Measurements from ENCODE around the gene HCN2.

The HCN2 gene

DNA sequence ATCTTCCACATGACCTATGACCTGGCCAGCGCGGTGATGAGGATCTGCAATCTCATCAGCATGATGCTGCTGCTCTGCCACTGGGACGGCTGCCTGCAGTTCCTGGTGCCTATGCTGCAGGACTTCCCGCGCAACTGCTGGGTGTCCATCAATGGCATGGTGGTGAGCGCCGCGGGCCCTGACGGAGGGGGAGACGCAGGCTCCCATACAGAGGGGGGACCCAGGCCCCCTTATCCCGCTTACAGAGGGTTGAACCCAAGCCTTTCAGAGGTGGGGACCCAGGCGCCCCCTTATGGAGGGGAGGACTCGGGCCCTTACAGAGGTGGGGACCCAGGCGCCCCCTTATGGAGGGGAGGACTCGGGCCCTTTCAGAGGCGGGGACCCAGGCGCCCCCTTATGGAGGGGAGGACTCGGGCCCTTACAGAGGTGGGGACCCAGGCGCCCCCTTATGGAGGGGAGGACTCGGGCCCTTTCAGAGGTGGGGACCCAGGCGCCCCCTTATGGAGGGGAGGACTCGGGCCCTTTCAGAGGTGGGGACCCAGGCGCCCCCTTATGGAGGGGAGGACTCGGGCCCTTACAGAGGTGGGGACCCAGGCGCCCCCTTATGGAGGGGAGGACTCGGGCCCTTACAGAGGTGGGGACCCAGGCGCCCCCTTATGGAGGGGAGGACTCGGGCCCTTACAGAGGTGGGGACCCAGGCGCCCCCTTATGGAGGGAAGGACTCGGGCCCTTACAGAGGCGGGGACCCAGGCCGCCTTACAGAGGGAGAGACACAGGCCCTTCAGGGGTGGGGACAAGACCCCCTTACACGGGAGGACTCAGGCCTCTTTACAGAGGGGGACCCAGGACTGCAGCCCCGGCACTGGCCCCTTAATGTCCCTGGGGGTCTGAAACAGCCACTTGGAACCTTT, 15.6 kb downstream of the HCN2 start:
- DNase-seq, result peak in 1 of 2 experiments; percentile 53

DNA sequence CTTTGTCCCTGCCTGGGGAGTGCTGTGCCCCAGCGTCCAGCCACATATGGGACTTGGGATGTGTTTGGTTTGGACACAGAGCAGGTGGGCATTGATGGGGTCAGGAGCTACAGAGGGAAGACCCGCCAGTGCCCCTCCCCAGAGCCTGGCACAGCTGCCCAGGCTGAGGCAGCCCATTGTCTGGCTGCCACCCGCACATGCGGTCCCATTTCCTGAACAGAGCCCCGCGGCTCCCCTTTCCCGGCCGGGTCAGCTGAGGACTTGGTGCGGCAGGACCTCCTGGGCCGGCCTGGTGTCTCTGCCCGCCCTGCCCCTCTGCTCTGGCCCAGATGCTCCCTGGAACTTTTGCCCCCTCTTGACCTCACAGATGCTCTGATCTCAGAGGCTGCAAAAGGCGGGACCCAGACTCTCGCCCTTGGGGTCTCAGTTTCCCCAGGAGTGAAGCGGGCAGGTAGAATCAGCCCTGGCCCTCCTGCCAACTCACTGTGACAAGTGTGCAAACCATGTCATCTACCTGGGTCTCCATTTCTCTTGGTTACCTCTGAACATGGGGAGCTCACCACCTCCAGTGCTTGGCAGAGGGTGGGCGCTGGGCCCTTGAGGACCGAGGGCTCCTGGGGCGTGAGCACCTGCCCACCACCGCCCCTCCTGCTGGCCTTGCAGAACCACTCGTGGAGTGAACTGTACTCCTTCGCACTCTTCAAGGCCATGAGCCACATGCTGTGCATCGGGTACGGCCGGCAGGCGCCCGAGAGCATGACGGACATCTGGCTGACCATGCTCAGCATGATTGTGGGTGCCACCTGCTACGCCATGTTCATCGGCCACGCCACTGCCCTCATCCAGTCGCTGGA, 17.8 kb downstream of the HCN2 start:
- DNase-seq, result no peak

DNA sequence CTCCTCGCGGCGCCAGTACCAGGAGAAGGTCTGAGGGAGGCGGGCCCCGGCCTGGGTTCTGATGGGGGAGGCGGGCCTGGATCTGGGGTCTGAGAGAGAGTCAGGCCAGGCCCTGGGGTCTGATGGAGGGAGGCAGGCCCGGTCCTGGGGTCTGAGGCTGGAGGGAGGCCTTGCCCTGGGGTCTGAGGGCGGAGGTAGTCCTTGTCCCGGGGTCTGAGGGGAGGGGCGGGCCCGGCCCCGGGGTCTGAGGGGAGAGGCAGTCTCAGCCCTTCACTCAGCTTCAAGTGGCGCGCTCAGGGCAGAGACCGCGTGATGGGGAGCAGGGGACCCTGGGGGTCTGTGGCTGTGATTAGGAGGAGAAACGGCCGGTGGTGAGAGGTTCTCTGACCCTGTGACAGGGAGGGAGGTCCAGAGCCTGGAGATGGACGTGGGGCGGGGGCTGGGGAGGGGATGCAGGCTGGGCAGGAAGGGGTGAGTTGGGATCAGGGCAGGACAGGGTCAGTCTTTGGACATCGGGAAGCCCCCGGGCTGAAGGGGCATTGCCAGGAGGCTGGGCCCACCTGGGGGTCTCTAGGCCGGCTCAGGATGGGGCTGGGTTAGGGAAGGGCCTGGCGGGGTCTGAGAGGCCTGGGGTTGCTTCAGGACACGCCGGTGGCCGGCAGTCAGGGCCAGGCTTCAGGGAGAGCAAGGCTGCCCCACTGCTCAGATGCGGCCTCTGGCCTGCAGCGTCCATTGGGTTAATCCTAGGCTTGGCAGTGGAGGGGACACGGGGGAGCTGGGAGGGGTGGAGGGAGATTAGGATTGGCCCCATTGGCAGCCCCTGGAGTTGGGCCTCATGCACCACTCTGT, 18.7 kb downstream of the HCN2 start:
- DNase-seq, result no peak

DNA sequence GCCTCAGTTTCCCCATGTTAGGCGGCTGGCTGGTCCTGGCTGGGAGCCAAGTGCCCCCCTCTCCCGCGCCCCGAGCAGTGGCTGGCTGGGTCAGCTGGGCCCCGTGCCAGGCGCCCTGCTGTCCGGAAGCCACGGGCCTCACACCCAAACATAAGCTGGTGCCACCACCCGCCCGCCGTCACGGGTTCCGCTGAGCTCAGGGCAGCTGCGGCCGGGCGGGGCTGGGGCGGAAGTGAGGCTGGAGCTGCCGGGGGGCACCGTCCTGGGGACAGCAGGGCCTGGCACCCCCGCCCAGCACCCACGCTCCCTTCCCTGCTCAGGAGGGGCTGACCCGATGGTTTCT, 19.3 kb downstream of the HCN2 start:
- no peak for DNase-seq

DNA sequence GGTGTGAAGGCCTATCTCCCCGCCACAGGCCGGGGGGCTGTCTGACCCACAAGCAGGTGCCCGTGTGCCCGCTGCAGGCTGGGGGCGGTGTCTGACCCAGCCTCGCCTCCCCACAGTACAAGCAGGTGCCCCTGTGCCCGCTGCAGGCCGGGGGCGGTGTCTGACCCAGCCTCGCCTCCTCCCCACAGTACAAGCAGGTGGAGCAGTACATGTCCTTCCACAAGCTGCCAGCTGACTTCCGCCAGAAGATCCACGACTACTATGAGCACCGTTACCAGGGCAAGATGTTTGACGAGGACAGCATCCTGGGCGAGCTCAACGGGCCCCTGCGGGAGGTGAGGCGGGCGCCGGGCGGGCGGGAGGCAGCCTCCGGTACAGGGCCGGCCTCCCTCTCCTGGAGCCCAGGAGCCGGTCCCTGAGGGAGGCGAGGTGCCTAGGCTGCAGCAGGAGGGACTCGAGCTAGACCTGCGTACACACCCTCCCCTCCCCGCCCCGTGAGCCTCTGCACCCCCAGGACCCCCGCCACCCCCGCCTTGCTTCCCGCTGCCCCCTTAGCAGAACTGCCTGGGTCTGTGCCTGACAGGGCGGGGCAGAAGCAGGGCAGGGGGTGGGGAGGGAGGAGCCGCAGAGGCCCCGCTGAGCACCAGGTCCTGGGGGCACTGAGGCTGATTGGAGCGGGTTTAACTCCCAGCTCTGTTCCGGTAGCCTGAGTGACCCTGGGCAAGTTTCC, 20.6 kb downstream of the HCN2 start:
- DNase-seq, result peak; percentile 22 to 42

DNA sequence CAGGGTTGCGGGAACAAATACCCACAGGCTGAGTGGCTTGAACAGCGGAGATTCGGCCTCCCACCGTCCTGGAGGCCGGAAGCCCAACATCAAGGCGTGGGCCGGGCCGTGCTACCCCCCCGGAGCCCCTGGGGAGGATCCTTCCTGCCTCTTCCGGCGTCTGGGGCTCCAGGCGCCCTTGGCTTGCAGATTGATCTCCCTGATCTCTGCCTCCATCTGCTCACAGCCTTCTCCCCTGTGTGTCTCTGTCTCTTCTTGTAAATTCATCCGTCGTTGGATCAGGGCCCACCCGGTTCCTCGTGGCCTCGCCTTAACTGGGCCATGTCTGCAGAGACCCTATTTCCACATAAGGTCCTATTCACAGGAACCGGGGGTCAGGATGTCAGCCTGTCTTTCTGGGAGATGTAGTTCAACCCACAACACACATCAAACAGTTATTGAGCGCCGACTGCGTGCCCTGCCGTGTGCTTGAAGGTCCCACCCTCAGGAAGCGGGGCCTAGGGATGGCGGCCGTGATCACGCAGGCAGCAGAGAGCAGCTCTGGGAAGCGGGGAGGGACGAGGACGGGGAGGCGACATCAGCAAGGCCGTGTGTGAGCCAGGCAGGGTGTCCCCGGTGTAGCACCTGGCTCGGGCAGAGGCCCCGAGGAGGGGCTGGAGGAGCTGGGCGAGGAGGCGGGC, 21.3 kb downstream of the HCN2 start:
- DNase-seq, result peak; percentile 59 to 68

DNA sequence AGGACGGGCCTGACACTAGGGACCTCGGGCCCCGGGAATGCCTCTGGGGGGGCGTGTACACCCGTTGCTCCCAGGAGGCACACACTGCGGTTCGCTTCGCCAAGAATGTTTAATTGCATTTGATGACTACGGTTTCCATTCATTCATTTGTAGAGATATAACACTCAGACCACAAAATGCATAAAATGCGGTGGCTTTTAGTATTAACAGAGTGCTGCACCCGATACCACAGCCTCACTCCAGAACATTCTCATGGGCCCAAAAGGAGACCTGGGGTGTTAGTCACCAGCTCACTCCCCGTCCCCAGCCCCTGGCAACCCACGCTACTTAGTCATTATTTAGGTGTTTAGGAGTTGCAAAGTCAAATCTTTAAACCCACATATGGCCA, 21.8 kb downstream of the HCN2 start:
- DNase-seq, result peak; percentile 74 to 84

DNA sequence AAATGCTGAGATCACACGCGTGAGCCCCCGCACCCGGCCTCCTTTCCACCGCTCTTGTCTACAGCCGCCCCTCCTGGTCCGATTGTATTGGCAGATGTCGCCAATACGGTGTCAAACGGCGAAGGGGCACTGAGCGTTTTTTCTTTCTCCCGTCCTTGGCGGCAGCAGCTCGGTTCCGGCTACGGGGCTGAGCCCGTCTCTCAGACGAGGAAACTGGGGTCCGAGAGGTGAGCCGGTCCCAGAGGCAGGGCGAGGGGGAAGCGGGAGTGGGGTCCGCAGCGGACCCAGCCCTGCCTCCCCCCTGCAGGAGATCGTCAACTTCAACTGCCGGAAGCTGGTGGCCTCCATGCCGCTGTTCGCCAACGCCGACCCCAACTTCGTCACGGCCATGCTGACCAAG, 23.3 kb downstream of the HCN2 start:
- no peak for DNase-seq

DNA sequence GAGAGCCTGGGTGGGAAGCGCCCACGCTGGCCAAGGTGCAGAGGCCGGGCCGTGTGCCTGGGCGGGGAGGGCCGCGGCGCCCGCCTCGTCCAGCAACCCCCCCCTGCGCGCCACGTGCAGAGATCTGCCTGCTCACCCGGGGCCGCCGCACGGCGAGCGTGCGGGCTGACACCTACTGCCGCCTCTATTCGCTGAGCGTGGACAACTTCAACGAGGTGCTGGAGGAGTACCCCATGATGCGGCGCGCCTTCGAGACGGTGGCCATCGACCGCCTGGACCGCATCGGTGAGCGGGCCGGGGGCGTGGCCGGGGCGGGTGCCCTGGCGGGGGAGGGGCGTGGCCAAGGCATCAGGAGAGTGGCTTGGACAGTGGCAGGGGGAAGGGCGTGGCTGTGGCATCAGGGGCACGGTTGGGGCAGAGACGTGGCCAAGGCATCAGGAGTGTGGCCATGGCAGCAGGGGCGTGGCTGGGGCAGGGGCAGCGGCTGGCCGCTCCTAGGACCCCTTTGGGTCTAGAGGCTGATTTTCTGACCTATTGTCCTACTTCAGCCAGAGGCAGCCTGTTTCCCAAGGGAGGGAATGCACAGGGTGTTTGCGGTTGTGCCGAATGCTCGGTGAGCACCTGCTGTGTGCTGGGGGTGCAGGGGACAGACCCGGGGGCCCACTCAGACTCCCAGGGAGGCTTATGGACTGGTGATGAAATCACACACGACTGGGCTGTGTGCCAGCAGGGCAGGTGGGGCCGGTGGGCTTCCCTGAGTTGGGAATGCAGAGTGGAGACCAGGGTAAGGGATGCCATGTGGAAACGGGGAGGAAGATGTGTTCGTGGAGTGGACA, 24.3 kb downstream of the HCN2 start:
- DNase-seq, result no peak

DNA sequence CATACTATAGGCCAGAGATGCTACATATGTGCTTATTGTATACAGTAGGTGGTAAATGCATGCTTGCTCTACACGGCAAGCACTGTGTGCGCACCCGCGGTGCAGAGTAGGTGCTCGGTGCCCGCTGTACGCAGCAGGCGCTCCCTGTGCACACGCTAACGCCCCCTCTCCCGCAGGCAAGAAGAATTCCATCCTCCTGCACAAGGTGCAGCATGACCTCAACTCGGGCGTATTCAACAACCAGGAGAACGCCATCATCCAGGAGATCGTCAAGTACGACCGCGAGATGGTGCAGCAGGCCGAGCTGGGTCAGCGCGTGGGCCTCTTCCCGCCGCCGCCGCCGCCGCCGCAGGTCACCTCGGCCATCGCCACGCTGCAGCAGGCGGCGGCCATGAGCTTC, 25.9 kb downstream of the HCN2 start:
- DNase-seq, result no peak

DNA sequence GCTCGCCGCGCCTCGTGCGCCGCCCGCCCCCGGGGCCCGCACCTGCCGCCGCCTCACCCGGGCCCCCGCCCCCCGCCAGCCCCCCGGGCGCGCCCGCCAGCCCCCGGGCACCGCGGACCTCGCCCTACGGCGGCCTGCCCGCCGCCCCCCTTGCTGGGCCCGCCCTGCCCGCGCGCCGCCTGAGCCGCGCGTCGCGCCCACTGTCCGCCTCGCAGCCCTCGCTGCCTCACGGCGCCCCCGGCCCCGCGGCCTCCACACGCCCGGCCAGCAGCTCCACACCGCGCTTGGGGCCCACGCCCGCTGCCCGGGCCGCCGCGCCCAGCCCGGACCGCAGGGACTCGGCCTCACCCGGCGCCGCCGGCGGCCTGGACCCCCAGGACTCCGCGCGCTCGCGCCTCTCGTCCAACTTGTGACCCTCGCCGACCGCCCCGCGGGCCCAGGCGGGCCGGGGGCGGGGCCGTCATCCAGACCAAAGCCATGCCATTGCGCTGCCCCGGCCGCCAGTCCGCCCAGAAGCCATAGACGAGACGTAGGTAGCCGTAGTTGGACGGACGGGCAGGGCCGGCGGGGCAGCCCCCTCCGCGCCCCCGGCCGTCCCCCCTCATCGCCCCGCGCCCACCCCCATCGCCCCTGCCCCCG, 26.5 kb downstream of the HCN2 start:
- no peak for DNase-seq

DNA sequence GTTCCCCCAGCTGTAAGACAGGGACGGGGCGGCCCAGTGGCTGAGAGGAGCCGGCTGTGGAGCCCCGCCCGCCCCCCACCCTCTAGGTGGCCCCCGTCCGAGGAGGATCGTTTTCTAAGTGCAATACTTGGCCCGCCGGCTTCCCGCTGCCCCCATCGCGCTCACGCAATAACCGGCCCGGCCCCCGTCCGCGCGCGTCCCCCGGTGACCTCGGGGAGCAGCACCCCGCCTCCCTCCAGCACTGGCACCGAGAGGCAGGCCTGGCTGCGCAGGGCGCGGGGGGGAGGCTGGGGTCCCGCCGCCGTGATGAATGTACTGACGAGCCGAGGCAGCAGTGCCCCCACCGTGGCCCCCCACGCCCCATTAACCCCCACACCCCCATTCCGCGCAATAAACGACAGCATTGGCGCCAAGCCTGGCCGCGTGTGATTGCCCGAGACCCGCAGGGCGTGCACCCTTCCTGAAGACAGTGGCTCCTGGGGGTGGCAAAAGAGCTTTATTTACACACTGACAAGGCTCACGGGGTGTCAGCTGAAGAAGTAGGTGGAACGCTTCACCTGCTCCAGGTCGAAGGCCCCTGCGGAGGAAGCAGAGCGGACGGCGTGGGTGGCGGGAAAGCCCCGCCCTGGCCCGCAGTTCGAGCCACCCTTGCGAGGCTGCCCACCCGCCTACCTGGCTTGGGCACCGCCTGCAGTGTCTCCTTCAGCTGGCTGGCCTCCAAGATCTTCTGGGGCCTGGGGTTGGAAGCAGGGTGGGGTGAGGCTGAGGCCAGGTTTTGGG, 27.3 kb downstream of the HCN2 start:
- DNase-seq, result no peak

DNA sequence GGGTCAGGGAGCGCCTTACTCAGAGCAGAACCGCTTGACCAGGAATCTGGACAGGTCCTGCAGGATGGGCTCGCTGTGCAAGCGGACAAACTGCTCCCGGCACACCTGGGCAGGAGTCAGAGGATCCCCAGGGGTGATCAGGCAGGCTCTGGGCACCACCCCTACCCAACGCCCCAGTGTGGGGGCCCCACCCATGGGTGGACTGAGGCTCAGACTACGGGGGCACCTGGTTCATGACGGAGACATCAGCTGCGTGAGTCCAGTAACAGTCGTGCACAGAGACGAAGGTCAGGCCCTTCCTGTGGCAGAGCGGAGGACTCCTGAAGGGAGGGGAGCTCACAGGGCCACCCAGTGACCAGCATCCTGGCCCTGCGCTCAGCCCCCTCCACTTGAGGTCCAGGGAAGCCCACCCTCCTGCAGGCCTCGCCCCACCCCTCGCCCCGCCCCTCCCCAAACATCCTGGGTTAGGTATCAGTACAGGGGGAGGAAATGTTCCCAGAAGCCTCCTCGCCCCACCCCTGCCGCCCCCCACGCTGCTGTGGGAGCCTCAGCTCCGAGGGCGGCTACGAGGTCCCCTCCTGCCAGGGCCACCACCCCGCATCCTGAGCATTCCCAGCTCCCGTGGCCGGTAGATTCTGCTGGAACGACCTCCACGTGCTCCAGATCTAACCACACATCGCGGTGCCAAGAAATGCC, 28.0 kb downstream of the HCN2 start:
- no peak for DNase-seq

DNA sequence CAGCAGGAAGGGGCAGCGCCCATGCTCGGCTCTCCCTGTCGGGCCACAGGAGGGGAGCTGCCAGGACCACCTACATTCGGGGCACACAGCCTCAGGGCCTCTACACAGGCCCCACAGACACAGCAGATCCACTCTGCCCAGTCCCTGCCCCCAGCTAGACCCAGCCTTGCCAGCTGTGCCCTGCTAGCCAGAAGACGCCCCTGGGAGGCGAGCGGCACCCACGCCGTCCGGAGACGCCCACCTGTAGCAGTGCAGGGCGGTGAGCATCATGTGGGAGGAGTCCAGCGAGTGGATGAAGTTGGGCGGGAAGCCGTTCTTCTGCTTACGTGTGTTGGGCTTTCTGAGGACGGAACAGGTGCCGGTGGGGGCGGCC, 28.6 kb downstream of the HCN2 start:
- no peak for DNase-seq

DNA sequence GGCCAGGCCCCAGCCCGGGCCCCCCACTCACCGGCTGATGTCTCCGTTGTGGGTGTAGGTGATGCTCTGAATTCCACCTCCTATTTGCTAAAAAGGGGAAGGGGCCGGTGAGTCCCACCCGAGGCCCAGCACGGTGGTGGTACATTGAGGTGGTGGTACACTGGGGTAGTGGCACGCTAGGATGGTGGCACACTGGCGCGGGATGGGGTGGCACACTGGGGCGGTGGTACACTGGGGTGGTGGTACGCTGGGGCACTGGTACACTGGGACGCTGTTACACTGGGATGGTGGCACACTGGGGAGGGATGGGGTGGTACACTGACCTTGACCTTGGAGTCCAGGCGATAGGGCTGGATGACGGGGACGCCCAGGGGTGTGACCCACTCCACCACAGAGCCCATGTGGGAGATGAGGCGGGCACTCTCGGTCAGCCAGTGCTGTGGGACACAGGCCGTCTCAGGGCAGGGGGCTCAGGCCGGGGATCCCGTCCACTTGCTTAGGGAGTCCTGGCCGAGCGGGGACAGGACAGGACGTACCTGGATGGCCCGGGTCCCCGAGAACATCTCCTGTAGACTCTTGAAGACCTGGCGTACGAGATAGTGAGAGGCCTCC, 29.1 kb downstream of the HCN2 start:
- DNase-seq, result no peak

DNA sequence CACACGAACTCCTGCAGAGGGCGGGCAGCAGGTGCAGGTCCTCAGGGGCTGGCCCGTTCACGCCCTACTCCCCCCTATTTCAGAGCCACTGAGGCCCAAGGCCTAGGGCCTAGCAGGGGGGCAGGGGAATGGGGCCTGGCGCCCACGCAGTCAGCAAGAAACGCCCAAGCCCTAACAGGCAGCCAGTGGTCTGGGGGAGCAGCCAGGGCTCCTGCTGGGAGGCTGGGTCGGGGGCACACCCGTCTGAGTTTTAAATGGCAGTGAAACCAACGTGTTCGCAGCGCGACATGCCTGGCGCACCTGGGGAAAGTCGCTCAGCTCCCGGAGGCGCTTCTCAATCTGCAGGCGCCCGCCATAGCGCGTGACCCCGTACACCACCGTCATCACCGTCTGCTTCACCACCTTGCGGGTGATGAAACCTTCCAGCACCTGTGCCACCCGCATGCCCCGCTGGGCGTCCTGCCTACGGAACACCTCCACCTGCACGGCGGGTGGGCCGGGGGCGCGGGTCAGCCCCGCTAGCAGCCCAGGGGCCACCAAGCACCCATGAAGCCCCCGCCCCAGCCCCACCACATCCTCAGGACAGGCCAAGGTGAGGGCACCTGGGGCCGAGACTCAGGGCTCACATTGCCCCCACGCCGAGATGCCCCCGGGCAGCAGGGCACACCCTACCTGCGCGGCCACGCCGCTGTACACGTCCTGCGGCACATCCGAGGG, 29.8 kb downstream of the HCN2 start:
- no peak for DNase-seq

DNA sequence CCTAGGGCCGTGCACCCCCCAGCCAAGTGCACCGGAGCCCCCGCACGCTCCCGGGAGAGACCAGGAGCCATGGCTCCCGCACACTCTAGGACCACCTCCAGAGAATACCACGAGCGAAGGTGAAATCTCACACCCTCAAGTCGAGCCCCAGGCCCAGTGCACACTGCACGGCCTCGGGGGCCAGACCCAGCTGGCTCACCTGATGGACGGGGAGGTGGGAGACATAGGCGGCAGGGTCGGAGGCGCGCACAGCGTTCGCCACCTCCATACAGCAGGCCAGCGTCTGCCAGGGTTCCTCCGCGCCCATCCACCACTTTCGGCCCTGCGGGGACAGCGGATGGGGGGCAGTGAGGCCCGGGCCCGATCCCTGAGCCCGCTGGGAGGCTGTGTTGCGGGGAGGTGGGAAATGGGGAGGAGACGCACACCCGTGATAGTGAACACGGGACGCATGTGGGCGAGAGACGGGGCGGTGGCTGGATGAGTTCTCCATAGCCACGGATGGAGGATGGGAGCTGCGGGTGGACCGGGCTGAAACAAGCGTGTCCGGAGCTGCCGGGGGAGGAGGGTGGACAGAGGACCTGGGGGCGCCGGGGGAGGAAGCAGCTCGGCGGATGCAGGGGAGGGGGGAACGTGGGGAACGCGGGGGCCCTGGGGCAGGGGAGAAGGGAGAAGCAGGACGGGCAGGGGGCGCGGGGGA, 30.6 kb downstream of the HCN2 start:
- no peak for DNase-seq
